Measurements from ENCODE around the gene IL22RA2. TPM values are rescaled to one million over a fixed set of nuclear protein-coding genes. Genes with fewer than 3 reads are reported as not detected.
A peak's percentile ranks its signal among the peaks of the same experiment; 100 is the strongest.

Gene IL22RA2
- total RNA-seq, 1 donor from 2014 or later: not detected

DNA sequence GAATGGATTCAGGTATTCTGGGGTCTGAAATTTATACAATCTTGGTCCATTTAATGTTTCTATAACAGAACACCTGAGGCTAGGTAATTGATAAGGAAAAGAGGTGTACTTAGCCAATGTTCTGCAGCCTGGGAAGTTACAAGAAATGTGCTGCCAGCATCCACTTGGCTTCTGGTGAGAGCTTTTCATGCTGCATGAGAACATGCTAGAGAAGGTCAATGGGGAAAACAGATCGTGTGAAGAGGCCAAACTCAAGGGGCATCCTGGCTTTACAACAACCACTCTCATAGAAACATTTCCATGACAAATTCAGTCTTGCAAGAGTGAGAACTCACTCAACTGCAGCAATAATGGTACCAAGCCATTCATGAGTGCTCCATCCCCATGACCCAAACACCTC lies 16.8 kb downstream of the IL22RA2 start:
- H4K20me1 ChIP-seq (ENCODE audit: insufficient read depth, low read length): no peaks in the 10 kb centered on the region
- no peaks in the 10 kb centered on the region for H3K4me1 ChIP-seq (ENCODE audit: insufficient read depth, low read length)
- no peak overlapping the region for H3K27ac ChIP-seq (ENCODE audit: low read depth, low read length)
- H2AFZ ChIP-seq (ENCODE audit: low read depth, low read length): no peak overlapping the region
- no peaks in the 10 kb centered on the region for H3K27me3 ChIP-seq (ENCODE audit: insufficient read depth, low read length)
- no peaks in the 10 kb centered on the region for H3K36me3 Mint-ChIP-seq (ENCODE audit: low read depth, unreplicated experiment)
- H3K27ac Mint-ChIP-seq (ENCODE audit: unreplicated experiment): no peak overlapping the region
- DNase-seq (ENCODE audit: low read depth) (no peak), FAIRE-seq (no peak)
- TF ChIP-seq, protein P1, sequence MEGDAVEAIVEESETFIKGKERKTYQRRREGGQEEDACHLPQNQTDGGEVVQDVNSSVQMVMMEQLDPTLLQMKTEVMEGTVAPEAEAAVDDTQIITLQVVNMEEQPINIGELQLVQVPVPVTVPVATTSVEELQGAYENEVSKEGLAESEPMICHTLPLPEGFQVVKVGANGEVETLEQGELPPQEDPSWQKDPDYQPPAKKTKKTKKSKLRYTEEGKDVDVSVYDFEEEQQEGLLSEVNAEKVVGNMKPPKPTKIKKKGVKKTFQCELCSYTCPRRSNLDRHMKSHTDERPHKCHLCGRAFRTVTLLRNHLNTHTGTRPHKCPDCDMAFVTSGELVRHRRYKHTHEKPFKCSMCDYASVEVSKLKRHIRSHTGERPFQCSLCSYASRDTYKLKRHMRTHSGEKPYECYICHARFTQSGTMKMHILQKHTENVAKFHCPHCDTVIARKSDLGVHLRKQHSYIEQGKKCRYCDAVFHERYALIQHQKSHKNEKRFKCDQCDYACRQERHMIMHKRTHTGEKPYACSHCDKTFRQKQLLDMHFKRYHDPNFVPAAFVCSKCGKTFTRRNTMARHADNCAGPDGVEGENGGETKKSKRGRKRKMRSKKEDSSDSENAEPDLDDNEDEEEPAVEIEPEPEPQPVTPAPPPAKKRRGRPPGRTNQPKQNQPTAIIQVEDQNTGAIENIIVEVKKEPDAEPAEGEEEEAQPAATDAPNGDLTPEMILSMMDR (IDR thresholded peaks at IDR 0.05; ENCODE audit: insufficient read depth, low read depth, low read length): no peak
- H3K4me1 Mint-ChIP-seq (ENCODE audit: low read depth, unreplicated experiment): peaks cover 8% of the 10 kb centered on the region
- no peak overlapping the region for H3K4me3 ChIP-seq (ENCODE audit: insufficient read depth, low read depth, low read length)
- no peaks in the 10 kb centered on the region for H3K9me3 ChIP-seq (ENCODE audit: insufficient read depth, low read depth, low read length)
- no peaks in the 10 kb centered on the region for H3K27me3 Mint-ChIP-seq (ENCODE audit: low read depth, unreplicated experiment)
- peaks cover 8% of the 10 kb centered on the region for H3K9me3 Mint-ChIP-seq (ENCODE audit: unreplicated experiment)
- no peaks in the 10 kb centered on the region for H3K79me2 ChIP-seq (ENCODE audit: insufficient read depth, low read length)
- no peak overlapping the region for H3K9ac ChIP-seq (ENCODE audit: low read length)
- no peak overlapping the region for H3K4me3 Mint-ChIP-seq (ENCODE audit: unreplicated experiment)
- H3K36me3 ChIP-seq (ENCODE audit: insufficient read depth, low read length): no peaks in the 10 kb centered on the region
- H3K4me2 ChIP-seq (ENCODE audit: low read length): no peak overlapping the region

DNA sequence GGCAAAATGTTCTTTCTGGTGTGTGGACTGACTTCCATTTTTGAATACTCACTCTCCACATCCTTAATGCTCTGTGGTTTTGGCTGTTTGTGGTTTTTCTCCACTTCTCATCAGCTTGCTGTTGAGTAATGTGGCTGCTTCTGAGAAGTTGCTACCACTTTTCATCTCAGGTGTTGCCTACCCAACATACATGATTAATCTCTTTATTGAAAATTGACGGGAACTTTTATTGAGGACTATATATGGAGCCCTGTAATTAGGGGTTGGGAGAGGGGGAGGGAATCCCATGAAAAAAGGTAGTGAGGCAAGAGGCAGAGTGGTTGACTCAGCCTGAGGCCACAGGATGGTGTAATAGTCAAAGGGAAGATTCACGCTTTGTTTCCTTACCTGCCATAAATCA lies 17.6 kb downstream of the IL22RA2 start:
- Histone ChIP-seq H3K9ac (ENCODE audit: low read length) (no peak overlapping the region), H3K4me3 (ENCODE audit: insufficient read depth, low read depth, low read length) (no peak overlapping the region), H3K36me3 (ENCODE audit: insufficient read depth, low read length) (no peaks in the 10 kb centered on the region), H3K4me2 (ENCODE audit: low read length) (no peak overlapping the region), H3K79me2 (ENCODE audit: insufficient read depth, low read length) (no peaks in the 10 kb centered on the region), H4K20me1 (ENCODE audit: insufficient read depth, low read length) (no peaks in the 10 kb centered on the region), H3K27ac (ENCODE audit: low read depth, low read length) (no peak overlapping the region), H3K4me1 (ENCODE audit: insufficient read depth, low read length) (no peaks in the 10 kb centered on the region), H2AFZ (ENCODE audit: low read depth, low read length) (no peak overlapping the region), H3K9me3 (ENCODE audit: insufficient read depth, low read depth, low read length) (no peaks in the 10 kb centered on the region), H3K27me3 (ENCODE audit: insufficient read depth, low read length) (no peaks in the 10 kb centered on the region)
- Mint-ChIP-seq H3K27me3 (ENCODE audit: low read depth, unreplicated experiment) (no peaks in the 10 kb centered on the region), H3K4me3 (ENCODE audit: unreplicated experiment) (no peak overlapping the region), H3K9me3 (ENCODE audit: unreplicated experiment) (peaks cover 8% of the 10 kb centered on the region), H3K4me1 (ENCODE audit: low read depth, unreplicated experiment) (peaks cover 8% of the 10 kb centered on the region), H3K27ac (ENCODE audit: unreplicated experiment) (peak overlapping the region; percentile 87), H3K36me3 (ENCODE audit: low read depth, unreplicated experiment) (no peaks in the 10 kb centered on the region)
- TF ChIP-seq EZH2 (IDR thresholded peaks at IDR 0.05; ENCODE audit: insufficient read depth, low read length): no peak
- TF ChIP-seq, protein P1 (IDR thresholded peaks at IDR 0.05; ENCODE audit: insufficient read depth, low read depth, low read length): no peak
- DNase-seq (ENCODE audit: low read depth) (peak; percentile 70), FAIRE-seq (no peak)

DNA sequence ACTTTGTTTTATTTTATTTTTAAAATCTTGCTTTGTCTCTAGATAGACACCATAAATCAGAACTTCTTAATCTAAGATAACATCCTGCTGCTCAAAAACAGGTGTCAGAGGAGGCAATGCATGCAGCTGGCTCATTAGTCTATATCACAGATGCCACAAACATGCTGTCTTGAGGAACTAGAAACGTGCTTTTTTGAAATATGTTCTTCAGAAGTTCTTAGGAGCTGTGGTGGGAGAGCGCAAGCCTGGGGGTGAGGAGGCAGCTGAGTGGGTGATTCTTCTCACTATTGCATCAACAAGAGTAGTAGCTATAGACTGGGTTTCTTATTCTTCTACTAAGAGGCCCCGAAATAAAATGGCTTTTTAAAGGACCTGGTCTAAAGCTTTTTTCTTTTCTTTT lies 23.4 kb downstream of the IL22RA2 start:
- H3K4me1 Mint-ChIP-seq (ENCODE audit: low read depth, unreplicated experiment): peaks cover 9% of the 10 kb centered on the region
- H3K4me3 ChIP-seq (ENCODE audit: insufficient read depth, low read depth, low read length): no peak overlapping the region
- H2AFZ ChIP-seq (ENCODE audit: low read depth, low read length): no peak overlapping the region
- H3K4me2 ChIP-seq (ENCODE audit: low read length): no peak overlapping the region
- DNase-seq (ENCODE audit: low read depth): no peak
- no peaks in the 10 kb centered on the region for H4K20me1 ChIP-seq (ENCODE audit: insufficient read depth, low read length)
- no peaks in the 10 kb centered on the region for H3K9me3 Mint-ChIP-seq (ENCODE audit: unreplicated experiment)
- H3K4me1 ChIP-seq (ENCODE audit: insufficient read depth, low read length): no peaks in the 10 kb centered on the region
- H3K27ac Mint-ChIP-seq (ENCODE audit: unreplicated experiment): no peak overlapping the region
- H3K27ac ChIP-seq (ENCODE audit: low read depth, low read length): no peak overlapping the region
- no peaks in the 10 kb centered on the region for H3K36me3 ChIP-seq (ENCODE audit: insufficient read depth, low read length)
- no peak overlapping the region for H3K9ac ChIP-seq (ENCODE audit: low read length)
- no peaks in the 10 kb centered on the region for H3K27me3 ChIP-seq (ENCODE audit: insufficient read depth, low read length)
- no peak overlapping the region for H3K4me3 Mint-ChIP-seq (ENCODE audit: unreplicated experiment)
- H3K9me3 ChIP-seq (ENCODE audit: insufficient read depth, low read depth, low read length): no peaks in the 10 kb centered on the region
- TF ChIP-seq, protein P1 (IDR thresholded peaks at IDR 0.05; ENCODE audit: insufficient read depth, low read depth, low read length): no peak
- TF ChIP-seq EZH2 (IDR thresholded peaks at IDR 0.05; ENCODE audit: insufficient read depth, low read length): no peak
- no peaks in the 10 kb centered on the region for H3K79me2 ChIP-seq (ENCODE audit: insufficient read depth, low read length)
- H3K27me3 Mint-ChIP-seq (ENCODE audit: low read depth, unreplicated experiment): no peaks in the 10 kb centered on the region
- no peak for FAIRE-seq
- H3K36me3 Mint-ChIP-seq (ENCODE audit: low read depth, unreplicated experiment): no peaks in the 10 kb centered on the region

All from astrocyte (in vitro differentiated cells and primary cell).